Pons (tissue), 1 donor: ENCODE results near the gene SLC66A2.

Source experiments
- DNase-seq: peaks from one replicate; pipeline ENCODE4 v3.0.0-alpha.2; 2016; ENCODE audit warnings: low spot score

The SLC66A2 gene

GRCh38 chr18:79903071-79903635 lies 48.3 kb downstream of the SLC66A2 start:
- DNase-seq: no peak

GRCh38 chr18:79902640-79903039 lies 48.8 kb downstream of the SLC66A2 start:
- no peak for DNase-seq

GRCh38 chr18:79902075-79902474 lies 49.4 kb downstream of the SLC66A2 start:
- no peak for DNase-seq

- no peak for DNase-seq
Observed at GRCh38 chr18:79901665-79902064, 49.8 kb downstream of the SLC66A2 start.

GRCh38 chr18:79900610-79901570 lies 50.6 kb downstream of the SLC66A2 start:
- no peak for DNase-seq

GRCh38 chr18:79899609-79900445 lies 51.6 kb downstream of the SLC66A2 start:
- no peak for DNase-seq

GRCh38 chr18:79898952-79899608 lies 52.4 kb downstream of the SLC66A2 start:
- no peak for DNase-seq

GRCh38 chr18:79897940-79898625 lies 53.4 kb downstream of the SLC66A2 start:
- no peak for DNase-seq

- no peak for DNase-seq
Observed at GRCh38 chr18:79896738-79897137, 54.7 kb downstream of the SLC66A2 start.

GRCh38 chr18:79890674-79891073 lies 60.8 kb downstream of the SLC66A2 start:
- no peak for DNase-seq

GRCh38 chr18:79889569-79889968 lies 61.9 kb downstream of the SLC66A2 start:
- DNase-seq: no peak

GRCh38 chr18:79888016-79888415 lies 63.4 kb downstream of the SLC66A2 start:
- no peak for DNase-seq

GRCh38 chr18:79887181-79888000 lies 64.1 kb downstream of the SLC66A2 start:
- no peak for DNase-seq

- DNase-seq: no peak
Observed at GRCh38 chr18:79884963-79885728, 66.3 kb downstream of the SLC66A2 start.

- DNase-seq: no peak
Observed at GRCh38 chr18:79884294-79884962, 67.0 kb downstream of the SLC66A2 start.

GRCh38 chr18:79883461-79884293 lies 67.8 kb downstream of the SLC66A2 start:
- no peak for DNase-seq

- no peak for DNase-seq
Observed at GRCh38 chr18:79882522-79883241, 68.8 kb downstream of the SLC66A2 start.

- peak; percentile 40 for DNase-seq
Observed at GRCh38 chr18:79881695-79882094, 69.8 kb downstream of the SLC66A2 start.
